Right kidney (tissue), 9 donors: ENCODE data around the gene RFPL1.
A peak's percentile ranks its signal among the peaks of the same experiment; 100 is the strongest.
"Not testable (repeated sequence)": the region's sequence is repeated elsewhere in the genome, so short reads cannot be mapped to it uniquely, and the experiment has no call there.

Experiments
- DNase-seq: peaks from one replicate; pipeline ENCODE4 v3.0.0-alpha.2; 2016
- long read RNA-seq, 8 donors: transcript quantifications; one replicate each; lab custom pipeline, GENCODE V29; 2026

RFPL1 gene
- long read RNA-seq, donor 1, partial matches to known transcripts = 0 of 1 reads
- long read RNA-seq, donor 1, other reads (novel, unspliced or antisense) = 0 of 1 reads
- long read RNA-seq, donor 2 = 0 reads
- long read RNA-seq, donor 3 = 0 reads
- long read RNA-seq, donor 4, partial matches to known transcripts = 0 of 1 reads
- long read RNA-seq, donor 4, other reads (novel, unspliced or antisense) = 0 of 1 reads
- long read RNA-seq, donor 5, partial matches to known transcripts = 0 of 1 reads
- long read RNA-seq, donor 5, other reads (novel, unspliced or antisense) = 0 of 1 reads
- long read RNA-seq, donor 6 = 0 reads
- long read RNA-seq, donor 7, partial matches to known transcripts = 0 of 1 reads
- long read RNA-seq, donor 7, other reads (novel, unspliced or antisense) = 0 of 1 reads
- long read RNA-seq, donor 8 = 0 reads

DNA sequence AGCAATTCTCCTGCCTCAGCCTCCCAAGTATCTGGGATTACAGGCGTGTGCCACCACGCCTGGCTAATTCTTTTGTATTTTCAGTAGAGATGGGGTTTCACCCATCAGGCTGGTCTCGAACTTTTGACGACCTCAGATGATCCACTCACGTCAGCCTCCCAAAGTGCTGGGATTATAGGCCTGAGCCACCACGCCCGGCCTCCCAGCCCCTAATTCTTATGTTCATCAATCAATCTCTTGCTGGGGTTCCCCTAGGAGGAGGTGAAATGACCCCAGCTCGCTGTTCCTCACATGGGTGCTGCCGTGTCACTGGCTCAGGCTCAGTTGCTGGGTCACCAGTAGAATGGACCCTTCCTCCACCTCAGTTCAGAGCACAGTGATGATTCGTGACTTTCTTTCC, at the start of gene RFPL1:
Gene RFPL1 (plus strand): TSS at position 301 of the 400 bp plus-strand sequence.
- DNase-seq = not testable (repeated sequence)

DNA sequence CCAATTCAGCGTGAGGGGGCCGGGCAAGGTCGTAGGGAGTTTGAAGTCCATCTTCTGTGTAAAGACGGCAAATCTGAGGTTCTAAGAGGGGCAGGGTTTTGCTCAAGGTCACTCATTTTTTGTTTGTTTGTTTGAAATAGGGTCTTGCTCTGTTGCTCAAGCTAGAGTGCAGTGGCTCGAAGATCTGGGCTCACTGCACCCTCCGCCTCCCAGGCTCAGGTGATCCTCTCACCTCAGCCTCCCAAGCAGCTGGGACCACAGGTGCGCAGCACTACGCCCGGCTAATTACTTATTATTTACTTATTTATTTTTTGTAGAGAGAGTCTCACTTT, 49.7 kb upstream of the RFPL1 start:
- DNase-seq = no peak

- DNase-seq = no peak
These were observed 48.1 kb upstream of the RFPL1 start for GRCh38 chr22:29390270-29390669.

DNA sequence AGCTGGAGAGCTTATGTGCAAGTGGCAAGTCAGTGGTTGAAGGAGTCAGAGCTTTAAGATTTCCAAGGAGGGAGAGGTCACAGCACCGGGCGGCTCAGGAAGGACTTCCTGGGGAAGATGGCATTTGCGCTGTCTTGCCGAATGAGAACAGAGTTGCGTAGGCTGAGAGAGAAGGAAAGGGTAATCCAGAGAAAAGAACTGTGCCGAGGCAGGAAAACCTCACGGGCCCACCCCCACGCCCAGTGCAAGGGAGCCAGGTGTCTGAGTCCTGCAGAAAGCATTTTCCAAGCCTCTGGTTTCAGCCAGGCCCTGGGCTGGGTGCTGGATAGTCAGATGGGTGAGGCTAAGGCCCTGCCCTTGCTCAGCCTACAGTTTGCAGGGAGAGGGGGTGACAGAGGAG, 46.8 kb upstream of the RFPL1 start:
- DNase-seq = no peak

GRCh38 chr22:29393019-29393608, 45.3 kb upstream of the RFPL1 start:
- DNase-seq = no peak

- DNase-seq = peak; percentile 38
These were observed 43.3 kb upstream of the RFPL1 start for GRCh38 chr22:29394931-29395581.

GRCh38 chr22:29396126-29396525, 42.3 kb upstream of the RFPL1 start:
- no peak for DNase-seq

DNA sequence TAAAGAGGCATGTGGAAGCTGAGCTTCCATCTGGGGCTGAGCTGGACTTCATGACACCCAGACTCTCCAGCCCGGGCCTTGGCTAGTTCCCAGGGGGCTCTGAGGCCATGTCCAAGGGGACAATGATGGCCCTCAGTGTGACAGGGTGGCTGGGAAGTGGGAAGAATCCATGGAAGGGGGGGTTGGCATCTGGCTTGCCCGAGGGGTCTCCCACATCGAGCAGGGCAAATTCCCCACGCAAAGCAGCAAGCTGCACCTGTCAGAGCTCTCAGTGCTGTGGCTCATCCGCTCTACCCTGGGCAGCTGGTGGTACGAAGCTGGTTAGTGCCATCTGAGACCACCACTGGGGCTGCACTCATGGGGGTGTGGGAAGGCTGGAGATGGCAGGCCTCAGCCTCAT, 40.6 kb upstream of the RFPL1 start:
- DNase-seq = no peak

DNA sequence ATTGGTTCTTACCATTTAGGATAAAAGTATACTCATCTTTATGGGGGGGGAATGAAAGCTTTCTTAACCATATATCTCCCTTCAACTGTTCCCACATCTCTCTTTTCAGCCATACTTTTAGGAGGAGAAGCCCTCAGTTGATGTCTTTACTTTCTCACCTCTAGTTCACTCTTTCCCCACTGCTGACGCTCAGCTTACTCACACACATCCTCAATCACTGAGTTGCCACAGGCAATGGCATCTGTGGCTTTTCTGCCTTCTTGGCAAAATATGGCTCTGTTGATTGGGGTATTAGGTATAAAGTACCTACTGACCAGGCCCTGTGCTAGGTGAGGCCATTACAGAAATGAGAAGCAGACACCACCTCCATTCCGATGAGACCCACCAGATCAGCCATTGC, 37.8 kb upstream of the RFPL1 start:
- DNase-seq = no peak

DNA sequence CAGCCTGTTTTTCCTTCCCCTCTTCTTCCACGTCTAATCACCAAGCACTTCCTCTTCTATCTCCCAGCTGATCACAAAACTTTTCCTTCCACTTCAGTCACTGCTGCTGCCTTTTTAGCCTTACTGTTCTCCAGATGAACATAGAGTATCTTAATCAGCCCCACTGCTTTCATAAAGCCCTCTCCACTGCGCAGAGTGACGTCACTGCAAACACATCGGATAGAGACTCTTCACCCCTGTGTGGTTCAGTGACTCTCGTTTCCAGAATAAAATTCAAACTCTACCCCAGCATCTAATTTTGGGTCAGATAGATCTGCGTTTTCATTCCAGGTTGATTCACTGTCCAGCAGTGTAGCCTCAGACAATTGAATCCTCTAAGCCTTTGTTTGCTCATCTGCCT, 36.8 kb upstream of the RFPL1 start:
- not testable (repeated sequence) for DNase-seq

- DNase-seq = no peak
These were observed 29.4 kb upstream of the RFPL1 start for GRCh38 chr22:29408940-29409339.

DNA sequence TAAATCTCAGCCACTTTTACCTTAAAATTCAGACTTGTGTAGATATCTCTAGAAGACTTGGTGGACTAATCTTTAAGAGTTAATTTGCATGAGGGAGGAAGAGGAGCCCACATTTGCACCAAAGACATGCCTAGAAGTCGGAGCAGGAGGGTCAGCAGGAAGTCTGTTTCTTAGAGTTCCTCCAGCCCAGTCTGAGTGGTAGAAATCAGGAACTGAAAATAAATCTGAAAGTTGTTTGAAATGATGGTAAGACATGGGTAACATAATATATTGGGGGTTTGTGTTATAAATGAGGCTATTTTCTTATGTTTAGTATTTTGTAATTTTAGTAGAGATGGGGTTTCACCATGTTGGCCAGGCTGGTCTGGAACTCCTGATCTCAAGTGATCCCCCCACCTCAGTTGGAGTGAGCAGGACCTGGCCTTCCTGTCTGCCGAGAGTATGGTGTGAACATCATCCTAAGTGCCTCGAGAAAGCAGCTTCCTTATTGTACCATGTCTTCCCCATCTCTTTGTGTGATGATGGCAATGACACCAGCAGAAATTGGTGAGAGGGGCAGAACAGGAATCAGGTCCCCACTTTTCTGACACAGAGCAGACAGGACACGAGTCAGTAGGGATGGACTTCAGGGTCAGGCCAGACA, 26.7 kb upstream of the RFPL1 start:
- DNase-seq = not testable (repeated sequence)

GRCh38 chr22:29412772-29413171, 25.6 kb upstream of the RFPL1 start:
- DNase-seq = not testable (repeated sequence)

- not testable (repeated sequence) for DNase-seq
These were observed 23.3 kb upstream of the RFPL1 start for GRCh38 chr22:29414951-29415591.

GRCh38 chr22:29418704-29419103, 19.7 kb upstream of the RFPL1 start:
- DNase-seq = not testable (repeated sequence)

GRCh38 chr22:29426476-29426875, 11.9 kb upstream of the RFPL1 start:
- DNase-seq = no peak

- no peak for DNase-seq
These were observed 11.1 kb upstream of the RFPL1 start for GRCh38 chr22:29427176-29427760.

- DNase-seq = no peak
These were observed 6.4 kb upstream of the RFPL1 start for GRCh38 chr22:29431986-29432385.

GRCh38 chr22:29433856-29434255, 4.5 kb upstream of the RFPL1 start:
- DNase-seq = no peak

- no peak for DNase-seq
These were observed 4.1 kb upstream of the RFPL1 start for GRCh38 chr22:29434288-29434687.

- DNase-seq = no peak
These were observed 2.9 kb upstream of the RFPL1 start for GRCh38 chr22:29435236-29436136.
